GM19452 (cell line): ENCODE data around the gene LST1.

Source experiments
- ATAC-seq: cut with Tn5 transposase; IDR thresholded peaks from one replicate; pipeline ENCODE4 v1.9.1; 2021; ENCODE audit not compliant: unreplicated experiment

LST1 gene

DNA sequence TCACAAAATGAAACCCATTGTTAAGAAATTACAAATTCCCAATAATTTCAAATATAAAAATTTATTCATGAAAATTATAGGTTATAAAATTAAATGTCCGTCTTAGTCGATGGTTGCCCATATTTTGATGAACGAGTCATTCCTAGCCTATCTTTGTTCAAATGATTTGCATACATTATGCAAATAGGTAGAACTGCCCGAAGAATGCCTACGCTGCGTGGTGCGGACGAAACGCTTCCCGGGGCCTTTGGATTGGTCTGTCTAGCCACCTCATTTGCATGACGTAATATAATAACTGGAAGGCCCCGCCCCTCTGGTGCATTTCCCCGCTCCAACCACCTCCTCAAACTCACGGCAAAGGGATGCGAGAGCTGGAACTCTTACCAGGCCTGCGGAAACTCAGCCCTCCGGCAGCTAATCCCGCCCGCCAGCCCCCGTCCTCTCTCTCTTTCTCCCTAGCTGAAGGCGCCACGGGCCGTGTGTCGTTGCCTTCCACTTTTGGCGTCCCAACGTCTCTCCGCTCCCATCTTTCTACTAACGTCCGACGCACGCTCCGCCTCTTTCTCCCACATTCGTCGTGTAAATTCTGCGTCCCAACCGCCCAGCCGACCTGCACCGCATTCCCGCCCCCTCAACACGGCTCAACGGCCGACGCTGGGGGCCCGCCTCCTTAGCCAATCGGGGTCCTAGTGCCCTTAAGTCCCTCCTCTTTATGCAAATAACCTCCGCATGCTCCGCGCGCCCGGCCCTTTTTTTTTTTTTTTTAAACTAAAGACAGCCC lies 33.9 kb downstream of the LST1 start:
- ATAC-seq: peak; percentile 72

DNA sequence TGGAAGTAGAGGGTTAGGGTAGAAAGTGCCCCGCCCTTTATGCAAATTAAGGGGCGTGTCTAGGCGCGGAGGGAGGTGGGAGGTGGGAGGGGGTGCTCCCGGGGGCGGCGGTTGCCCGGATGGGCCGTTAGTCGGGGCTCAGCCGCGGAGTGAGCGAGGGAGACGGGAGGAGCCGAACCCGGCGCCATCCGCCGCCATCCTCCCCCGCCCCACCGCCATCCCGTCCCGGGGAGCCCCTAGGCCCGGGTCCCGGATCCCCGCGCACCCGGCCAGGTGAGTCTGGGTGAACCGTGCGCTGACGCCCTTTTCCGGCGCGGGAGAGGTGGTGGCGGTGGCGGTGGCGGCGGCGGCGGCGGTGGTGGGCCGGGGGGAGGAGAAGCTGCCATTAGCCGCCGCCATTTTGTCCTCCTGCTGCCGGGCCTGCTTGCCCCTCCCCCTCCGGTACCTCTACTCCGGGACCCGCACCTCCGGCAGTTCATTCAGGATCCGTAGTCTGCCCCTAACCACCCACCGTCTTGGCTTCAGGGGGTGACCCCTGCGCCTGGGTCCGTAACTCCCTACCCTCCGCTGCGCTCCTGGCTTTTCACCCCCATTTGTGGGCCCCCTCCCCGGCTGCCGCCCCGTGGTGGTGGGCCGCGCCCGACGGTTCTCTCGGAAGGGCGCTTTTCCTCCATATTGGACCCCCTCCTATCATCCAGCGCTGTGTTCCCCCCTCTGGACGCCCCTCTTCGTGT lies 34.7 kb downstream of the LST1 start, which contains the start of gene PRRC2A:
TSS of gene PRRC2A (plus strand) at position 130 of the 734 bp plus-strand sequence. CDS start 2,075 bp downstream, outside the sequence.
- peak; percentile 52 for ATAC-seq

DNA sequence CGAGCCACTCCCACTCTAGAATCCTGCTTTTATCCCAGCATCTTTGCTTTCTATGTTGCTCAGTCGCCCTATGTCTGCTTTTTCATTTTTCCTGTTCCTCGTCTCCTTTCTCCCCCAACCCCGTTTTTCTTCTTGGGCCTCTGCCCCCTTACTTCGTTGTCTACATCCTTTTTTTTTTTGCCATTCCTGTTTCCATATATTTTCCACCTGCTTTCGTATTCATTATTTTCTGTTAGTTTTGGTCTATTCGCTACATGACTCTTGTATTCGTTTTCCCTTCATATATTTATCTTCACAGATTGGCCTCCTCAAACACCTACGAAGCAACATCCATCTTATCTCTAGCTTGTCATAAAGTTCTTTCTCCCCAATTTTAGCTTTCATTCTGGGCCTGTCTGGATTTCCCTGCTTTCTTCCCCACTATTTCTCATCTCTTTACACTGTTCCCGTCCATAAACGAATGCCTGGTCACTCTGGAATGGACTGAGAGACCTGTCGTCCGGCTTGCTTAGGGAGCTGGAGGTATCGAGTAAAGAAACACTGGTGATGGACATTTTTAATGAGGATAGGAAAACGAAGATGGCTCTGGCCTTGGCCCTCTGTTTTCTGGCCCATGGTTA lies 35.4 kb downstream of the LST1 start:
- no peak for ATAC-seq

DNA sequence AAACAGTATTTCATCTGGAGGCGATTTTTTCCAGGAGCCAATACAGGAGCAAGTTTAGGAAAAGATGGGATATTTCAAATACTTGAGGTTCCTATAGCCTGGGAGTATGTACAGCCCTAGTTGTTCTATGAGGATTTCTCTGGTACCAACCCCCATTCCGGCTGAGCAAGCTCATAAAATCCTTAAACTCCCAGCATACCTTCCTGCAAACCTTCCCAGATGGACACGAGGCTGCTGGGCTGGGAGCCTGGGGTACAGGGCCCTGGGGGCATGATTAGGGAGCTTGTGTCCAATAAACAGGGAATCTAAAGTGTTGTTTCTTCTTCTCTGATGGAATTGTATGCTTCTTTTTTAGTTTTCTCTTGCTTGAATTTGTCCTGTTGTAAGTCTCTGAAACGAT lies 35.9 kb downstream of the LST1 start:
- no peak for ATAC-seq

DNA sequence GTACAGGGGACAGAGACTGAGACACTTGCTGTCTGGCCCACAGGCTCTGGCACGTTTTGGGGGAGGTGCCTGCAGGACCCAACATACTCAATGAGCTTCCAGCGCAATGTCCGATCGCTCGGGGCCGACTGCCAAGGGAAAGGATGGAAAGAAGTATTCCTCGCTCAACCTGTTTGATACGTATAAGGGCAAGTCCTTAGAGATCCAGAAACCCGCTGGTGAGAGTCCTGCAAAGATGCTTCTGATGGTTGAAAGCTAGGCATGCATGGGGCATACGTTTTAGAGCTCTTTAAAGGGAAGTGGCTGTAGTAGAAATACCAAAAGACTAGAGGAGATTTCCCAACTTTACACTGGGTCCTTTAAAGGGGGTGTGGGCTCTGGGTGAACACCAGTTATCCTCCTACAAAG lies 36.6 kb downstream of the LST1 start:
- no peak for ATAC-seq

DNA sequence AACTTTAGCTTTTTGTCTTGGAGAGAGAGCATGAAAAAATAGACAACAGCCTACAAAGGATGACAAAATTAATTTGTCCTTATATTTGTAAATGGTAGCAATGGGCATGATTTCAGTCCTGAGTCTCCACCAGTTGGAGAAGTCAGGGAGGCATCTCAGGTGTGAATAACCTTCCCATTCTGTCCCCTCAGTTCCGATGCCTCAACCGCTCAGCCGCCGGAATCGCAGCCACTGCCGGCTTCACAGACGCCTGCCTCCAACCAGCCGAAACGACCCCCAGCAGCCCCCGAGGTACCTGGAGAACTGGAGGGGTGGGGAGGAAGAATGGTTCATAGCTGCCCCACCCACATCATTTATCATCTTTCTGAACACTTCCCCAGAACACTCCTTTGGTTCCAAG lies 38.0 kb downstream of the LST1 start:
- ATAC-seq: no peak

DNA sequence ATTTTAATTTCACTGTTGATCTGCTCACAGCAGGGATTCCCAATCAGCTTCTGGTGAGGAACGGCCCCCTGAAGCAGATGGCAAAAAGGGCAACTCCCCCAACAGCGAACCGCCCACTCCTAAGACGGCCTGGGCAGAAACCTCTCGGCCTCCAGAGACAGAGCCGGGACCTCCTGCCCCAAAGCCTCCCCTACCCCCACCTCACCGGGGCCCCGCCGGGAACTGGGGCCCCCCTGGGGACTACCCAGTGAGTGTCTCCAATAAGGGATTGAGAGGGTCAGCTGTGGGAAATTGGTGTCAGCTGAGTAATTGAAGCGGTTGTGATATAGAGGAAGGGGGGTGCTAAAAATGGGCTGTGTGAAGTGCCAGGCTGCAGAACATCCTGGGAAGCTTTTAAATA lies 40.9 kb downstream of the LST1 start:
- no peak for ATAC-seq

DNA sequence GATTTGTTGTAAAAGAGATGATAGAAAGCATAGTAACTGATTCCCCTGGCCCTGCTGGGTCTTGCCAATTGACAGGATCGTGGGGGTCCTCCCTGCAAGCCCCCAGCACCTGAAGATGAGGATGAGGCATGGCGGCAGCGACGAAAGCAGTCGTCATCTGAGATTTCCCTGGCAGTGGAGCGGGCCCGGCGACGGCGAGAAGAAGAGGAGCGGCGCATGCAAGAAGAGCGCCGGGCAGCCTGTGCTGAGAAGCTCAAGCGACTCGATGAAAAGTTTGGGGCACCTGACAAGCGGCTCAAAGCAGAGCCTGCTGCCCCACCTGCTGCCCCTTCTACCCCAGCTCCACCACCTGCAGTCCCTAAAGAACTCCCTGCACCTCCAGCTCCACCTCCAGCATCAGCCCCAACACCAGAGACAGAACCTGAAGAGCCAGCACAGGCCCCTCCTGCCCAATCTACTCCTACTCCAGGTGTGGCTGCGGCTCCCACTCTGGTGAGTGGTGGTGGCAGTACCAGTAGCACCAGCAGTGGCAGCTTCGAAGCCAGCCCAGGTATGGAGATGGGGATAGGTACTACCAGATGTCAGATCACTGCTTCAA lies 41.7 kb downstream of the LST1 start:
- ATAC-seq: no peak

DNA sequence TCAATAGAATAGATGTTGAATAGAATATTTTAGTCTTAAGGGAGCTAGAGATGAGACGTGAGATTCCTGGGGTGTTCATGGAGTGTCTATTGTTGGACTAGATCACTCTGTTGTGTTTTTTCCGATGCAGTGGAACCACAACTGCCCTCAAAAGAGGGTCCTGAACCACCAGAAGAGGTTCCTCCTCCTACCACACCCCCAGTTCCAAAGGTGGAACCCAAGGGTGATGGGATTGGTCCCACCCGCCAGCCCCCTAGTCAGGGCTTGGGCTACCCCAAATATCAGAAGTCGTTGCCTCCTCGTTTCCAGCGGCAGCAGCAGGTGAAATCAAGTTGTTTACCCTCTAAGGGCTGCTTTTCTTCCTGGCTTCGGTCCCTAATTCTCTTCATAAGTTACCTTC lies 42.9 kb downstream of the LST1 start:
- no peak for ATAC-seq

DNA sequence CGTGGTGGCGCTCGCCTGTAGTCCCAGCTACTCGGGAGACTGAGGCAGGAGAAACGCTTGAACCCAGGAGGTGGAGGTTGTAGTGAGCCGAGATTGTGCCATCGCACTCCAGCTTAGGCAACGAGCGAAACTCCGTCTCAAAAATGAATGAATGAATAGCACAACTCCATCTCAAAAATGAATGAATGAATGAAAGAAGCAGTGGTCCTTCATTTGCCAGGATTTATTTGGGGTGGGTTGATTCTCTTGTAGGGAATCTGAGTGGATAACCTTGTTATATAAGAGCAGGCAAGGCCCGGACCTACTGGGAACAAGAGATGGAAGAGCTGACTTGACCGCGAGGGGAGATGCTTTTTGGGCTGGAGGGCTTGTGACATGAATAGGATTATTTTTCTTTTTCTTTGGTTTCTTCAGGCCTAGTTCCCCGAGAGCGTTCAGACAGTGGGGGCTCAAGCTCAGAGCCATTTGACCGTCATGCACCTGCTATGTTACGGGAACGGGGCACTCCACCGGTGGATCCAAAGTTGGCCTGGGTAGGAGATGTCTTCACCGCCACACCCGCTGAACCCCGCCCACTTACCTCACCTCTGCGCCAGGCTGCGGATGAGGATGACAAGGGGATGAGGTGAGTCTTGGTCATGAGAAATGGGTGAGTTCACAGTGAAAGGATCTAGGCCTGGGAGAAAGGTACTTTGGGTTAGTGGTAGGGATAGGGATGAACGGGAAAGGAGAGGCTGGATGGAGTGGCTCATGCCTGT lies 44.3 kb downstream of the LST1 start:
- no peak for ATAC-seq

DNA sequence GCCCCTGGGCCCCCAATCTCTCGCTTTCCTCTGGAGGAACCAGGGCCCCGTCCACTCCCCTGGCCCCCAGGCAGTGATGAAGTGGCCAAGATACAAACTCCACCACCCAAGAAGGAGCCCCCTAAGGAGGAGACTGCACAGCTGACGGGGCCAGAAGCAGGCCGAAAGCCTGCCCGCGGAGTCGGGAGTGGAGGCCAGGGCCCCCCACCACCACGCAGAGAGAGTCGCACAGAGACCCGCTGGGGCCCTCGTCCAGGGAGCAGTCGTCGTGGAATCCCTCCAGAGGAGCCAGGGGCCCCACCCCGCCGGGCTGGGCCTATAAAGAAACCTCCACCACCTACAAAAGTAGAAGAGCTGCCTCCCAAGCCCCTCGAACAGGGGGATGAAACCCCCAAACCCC lies 45.1 kb downstream of the LST1 start:
- no peak for ATAC-seq

DNA sequence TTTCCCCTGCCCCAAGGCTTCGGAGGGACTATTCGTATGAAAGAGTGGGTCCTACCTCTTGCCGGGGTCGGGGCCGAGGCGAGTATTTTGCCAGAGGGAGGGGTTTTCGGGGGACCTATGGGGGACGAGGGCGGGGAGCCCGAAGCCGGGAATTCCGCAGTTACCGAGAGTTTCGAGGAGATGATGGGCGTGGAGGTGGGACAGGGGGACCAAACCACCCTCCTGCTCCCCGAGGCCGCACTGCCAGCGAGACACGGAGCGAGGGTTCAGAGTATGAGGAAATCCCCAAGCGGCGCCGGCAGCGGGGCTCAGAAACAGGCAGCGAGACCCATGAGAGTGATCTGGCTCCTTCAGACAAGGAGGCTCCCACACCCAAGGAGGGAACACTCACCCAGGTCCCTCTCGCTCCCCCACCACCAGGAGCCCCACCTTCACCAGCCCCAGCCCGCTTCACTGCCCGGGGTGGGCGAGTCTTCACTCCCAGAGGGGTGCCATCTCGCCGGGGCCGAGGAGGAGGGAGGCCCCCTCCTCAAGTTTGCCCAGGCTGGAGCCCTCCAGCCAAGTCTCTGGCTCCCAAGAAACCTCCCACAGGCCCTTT lies 45.7 kb downstream of the LST1 start:
- ATAC-seq: no peak

DNA sequence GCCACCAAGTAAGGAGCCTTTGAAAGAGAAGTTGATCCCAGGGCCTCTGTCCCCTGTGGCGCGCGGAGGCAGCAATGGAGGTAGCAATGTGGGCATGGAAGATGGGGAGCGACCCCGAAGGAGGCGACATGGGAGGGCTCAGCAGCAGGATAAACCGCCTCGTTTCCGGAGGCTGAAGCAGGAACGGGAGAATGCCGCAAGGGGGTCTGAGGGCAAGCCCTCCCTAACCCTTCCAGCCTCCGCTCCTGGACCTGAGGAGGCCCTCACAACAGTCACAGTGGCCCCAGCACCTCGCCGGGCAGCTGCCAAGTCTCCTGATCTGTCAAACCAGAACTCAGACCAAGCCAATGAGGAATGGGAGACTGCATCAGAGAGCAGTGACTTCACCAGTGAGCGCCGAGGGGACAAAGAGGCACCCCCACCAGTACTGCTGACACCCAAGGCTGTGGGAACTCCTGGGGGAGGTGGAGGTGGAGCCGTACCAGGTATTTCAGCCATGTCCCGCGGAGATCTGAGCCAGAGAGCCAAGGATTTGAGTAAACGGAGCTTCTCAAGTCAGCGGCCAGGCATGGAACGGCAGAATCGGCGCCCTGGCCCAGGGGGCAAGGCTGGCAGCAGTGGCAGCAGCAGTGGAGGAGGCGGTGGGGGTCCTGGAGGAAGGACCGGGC lies 46.3 kb downstream of the LST1 start:
- ATAC-seq: no peak

DNA sequence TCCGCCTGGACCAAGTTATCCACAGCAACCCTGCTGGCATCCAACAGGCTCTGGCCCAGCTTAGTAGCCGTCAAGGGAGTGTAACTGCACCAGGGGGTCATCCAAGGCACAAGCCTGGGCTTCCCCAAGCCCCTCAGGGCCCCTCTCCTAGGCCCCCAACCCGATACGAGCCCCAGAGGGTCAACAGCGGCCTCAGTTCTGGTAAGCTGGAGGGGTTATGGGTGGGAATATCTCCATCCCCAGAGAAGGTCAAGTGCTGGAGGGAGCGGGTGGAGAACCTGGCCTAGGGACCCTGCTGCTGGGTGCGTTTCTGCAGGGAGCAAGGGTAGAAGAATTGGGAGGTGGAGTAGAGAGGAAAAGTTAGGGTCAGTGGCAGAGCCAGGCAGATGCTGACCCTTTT lies 47.4 kb downstream of the LST1 start:
- no peak for ATAC-seq

DNA sequence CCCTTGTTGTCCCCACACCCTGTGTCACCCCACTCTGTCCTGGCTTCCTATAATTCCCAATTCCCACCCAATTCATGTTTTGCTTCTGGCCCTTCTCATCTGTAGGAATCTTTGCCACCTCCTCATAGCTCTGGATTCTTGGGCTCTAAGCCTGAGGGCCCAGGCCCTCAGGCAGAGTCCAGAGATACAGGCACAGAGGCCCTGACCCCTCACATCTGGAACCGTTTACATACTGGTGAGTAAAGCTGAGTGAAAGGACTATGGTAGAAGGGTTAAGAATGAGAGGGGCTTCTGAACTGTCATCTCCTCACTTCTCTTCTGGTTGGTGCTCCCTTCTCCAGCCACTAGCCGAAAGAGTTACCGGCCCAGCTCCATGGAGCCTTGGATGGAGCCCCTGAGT lies 48.1 kb downstream of the LST1 start:
- no peak for ATAC-seq

DNA sequence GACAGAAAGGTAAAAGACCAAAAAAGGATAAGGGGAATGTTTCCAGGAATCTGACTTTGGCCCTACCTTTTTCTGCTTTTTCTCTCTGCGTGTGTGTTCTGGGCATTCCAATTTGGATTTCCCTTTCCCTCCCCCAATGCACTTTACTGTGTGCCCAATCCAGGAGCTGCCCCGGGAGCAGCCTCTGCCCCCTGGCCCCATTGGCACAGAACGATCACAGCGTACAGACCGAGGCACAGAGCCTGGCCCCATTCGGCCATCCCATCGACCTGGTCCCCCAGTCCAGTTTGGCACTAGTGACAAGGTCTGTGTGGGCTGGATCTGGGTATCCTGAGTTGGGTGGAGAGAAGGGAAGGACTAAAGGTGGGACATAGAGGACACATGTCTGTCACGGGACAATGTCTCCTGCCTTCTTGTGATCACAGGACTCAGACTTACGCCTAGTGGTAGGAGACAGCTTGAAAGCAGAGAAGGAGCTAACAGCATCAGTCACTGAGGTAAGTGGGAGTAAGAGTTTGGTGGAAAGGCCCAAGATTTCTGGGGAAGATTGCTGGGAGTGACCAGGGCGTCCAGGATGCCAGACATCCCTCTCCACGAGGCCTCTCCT lies 49.0 kb downstream of the LST1 start:
- ATAC-seq: no peak

DNA sequence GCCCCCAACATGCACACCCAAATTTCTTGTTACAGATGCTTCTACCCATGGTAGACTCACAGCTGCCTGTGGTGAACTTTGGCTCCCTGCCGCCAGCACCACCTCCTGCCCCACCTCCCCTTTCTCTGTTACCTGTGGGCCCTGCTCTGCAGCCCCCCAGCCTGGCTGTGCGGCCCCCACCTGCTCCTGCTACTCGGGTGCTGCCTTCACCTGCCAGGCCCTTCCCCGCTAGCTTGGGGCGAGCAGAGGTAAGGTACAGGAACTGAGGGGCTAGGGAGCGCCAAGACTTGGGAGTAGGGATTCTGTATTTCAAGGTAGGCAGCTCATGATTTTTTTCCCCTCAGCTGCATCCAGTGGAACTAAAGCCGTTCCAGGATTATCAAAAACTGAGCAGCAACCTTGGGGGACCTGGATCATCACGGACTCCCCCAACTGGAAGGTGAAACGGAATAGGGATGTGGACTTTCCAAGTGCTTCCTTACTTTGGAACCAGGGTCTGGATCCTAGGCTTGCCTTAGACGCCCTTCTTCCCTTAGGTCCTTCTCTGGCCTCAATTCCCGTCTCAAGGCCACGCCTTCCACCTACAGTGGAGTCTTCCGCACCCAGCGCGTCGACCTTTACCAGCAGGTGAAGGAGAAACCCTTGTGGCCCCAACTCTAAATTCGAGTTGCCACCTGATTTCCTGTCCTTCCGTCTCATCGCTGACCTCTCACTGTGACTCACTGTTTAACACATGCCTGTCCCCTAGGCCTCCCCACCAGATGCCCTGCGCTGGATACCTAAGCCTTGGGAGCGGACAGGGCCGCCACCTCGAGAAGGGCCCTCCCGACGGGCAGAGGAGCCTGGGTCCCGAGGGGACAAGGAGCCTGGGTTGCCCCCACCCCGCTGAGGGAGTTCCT lies 50.9 kb downstream of the LST1 start:
- ATAC-seq: no peak
